H9 (cell line): ENCODE data around the gene SULT2B1. TPM values are rescaled to one million over a fixed set of nuclear protein-coding genes. Genes with fewer than 3 reads are reported as not detected.

Experiments used
- DNase-seq: peaks from one replicate; pipeline ENCODE4 v3.0.0-alpha.2; 2017
- H2AFZ ChIP-seq: one replicate; pipeline ENCODE4 v1.6.1; 2013; ENCODE audit warnings: mild to moderate bottlenecking, low read length, control low read depth, moderate library complexity
- H2AK5ac ChIP-seq: 2 replicates; pipeline ENCODE4 v1.6.1; 2013; ENCODE audit warnings: low read length, control low read depth, mixed read lengths; ENCODE audit not compliant: insufficient read length
- H2BK120ac ChIP-seq: one replicate; pipeline ENCODE4 v1.6.1; 2013; ENCODE audit warnings: low read depth, mild to moderate bottlenecking, low read length, control low read depth, inconsistent platforms; ENCODE audit not compliant: poor library complexity, severe bottlenecking
- H2BK12ac ChIP-seq: 2 replicates; pipeline ENCODE4 v1.6.1; 2013; ENCODE audit warnings: low read length, control low read depth, mixed read lengths, low read depth; ENCODE audit not compliant: insufficient read length
- H2BK15ac ChIP-seq: 2 replicates; pipeline ENCODE4 v1.6.1; 2013; ENCODE audit warnings: low read depth, low read length, control low read depth
- H2BK20ac ChIP-seq: one replicate; pipeline ENCODE4 v1.6.1; 2013; ENCODE audit warnings: low read depth, mild to moderate bottlenecking, low read length, control low read depth, inconsistent platforms; ENCODE audit not compliant: poor library complexity, severe bottlenecking
- H2BK5ac ChIP-seq: 2 replicates; pipeline ENCODE4 v1.6.1; 2013; ENCODE audit warnings: low read length, control low read depth, mixed read lengths; ENCODE audit not compliant: insufficient read length
- H3K14ac ChIP-seq: 2 replicates; pipeline ENCODE4 v1.6.1; 2013; ENCODE audit warnings: low read length, control low read depth; ENCODE audit not compliant: insufficient read depth
- H3K18ac ChIP-seq: 2 replicates; pipeline ENCODE4 v1.6.1; 2013; ENCODE audit warnings: low read depth, mild to moderate bottlenecking, mixed read lengths, low read length, control low read depth; ENCODE audit not compliant: insufficient read length
- H3K23ac ChIP-seq: 2 replicates; pipeline ENCODE4 v1.6.1; 2013; ENCODE audit warnings: low read length, control low read depth, mixed read lengths, low read depth; ENCODE audit not compliant: insufficient read length
- H3K23me2 ChIP-seq: 2 replicates; pipeline ENCODE4 v1.6.1; 2013; ENCODE audit warnings: low read depth, mild to moderate bottlenecking, mixed read lengths, low read length, control low read depth; ENCODE audit not compliant: insufficient read length, poor library complexity, severe bottlenecking
- H3K27ac ChIP-seq: 2 replicates; pipeline ENCODE4 v1.5.1; 2013; ENCODE audit warnings: low read length, control low read depth, mixed read lengths, low read depth; ENCODE audit not compliant: insufficient read length
- H3K27me3 ChIP-seq: 2 replicates; pipeline ENCODE4 v1.6.1; 2013; ENCODE audit warnings: low read length, control low read depth, inconsistent platforms; ENCODE audit not compliant: insufficient read depth
- H3K4ac ChIP-seq: 2 replicates; pipeline ENCODE4 v1.6.1; 2013; ENCODE audit warnings: low read depth, mild to moderate bottlenecking, control low read depth, inconsistent platforms, low read length, moderate library complexity
- H3K4me1 ChIP-seq: 2 replicates; pipeline ENCODE4 v1.6.1; 2013; ENCODE audit warnings: low read length, control low read depth, inconsistent platforms; ENCODE audit not compliant: insufficient read depth
- H3K4me2 ChIP-seq: 2 replicates; pipeline ENCODE4 v1.6.1; 2013; ENCODE audit warnings: low read length, control low read depth, mixed read lengths; ENCODE audit not compliant: insufficient read length, insufficient read depth
- H3K56ac ChIP-seq: 2 replicates; pipeline ENCODE4 v1.6.1; 2013; ENCODE audit warnings: low read depth, mild to moderate bottlenecking, mixed read lengths, low read length, control low read depth; ENCODE audit not compliant: insufficient read length
- H3K79me1 ChIP-seq: 2 replicates; pipeline ENCODE4 v1.6.1; 2013; ENCODE audit warnings: low read depth, mild to moderate bottlenecking, moderate library complexity, low read length, control low read depth, inconsistent platforms; ENCODE audit not compliant: insufficient read depth, poor library complexity, severe bottlenecking
- H3K79me2 ChIP-seq: 2 replicates; pipeline ENCODE4 v1.6.1; 2013; ENCODE audit warnings: low read length, control low read depth, inconsistent platforms; ENCODE audit not compliant: insufficient read depth
- H3K9ac ChIP-seq: 2 replicates; pipeline ENCODE4 v1.6.1; 2013; ENCODE audit warnings: low read length, control low read depth, mixed read lengths; ENCODE audit not compliant: insufficient read length; ENCODE audit errors: extremely low read depth
- H3K9me3 ChIP-seq: one replicate; pipeline ENCODE4 v1.6.1; 2013; ENCODE audit warnings: low read depth, low read length, inconsistent platforms; ENCODE audit not compliant: control insufficient read depth
- H3T11ph ChIP-seq: one replicate; pipeline ENCODE4 v1.6.1; 2013; ENCODE audit warnings: mild to moderate bottlenecking, low read length, control low read depth, inconsistent platforms
- H4K20me1 ChIP-seq: one replicate; pipeline ENCODE4 v1.6.1; 2013; ENCODE audit not compliant: control insufficient read depth, insufficient read length, insufficient read depth
- H4K5ac ChIP-seq: 2 replicates; pipeline ENCODE4 v1.6.1; 2013; ENCODE audit warnings: low read depth, mild to moderate bottlenecking, mixed read lengths, low read length, control low read depth; ENCODE audit not compliant: insufficient read length
- H4K8ac ChIP-seq: replicated peaks from 2 replicates; pipeline ENCODE4 v1.6.1; 2013; ENCODE audit warnings: low read length, control low read depth, mixed read lengths, low read depth; ENCODE audit not compliant: insufficient read length
- H4K91ac ChIP-seq: 2 replicates; pipeline ENCODE4 v1.6.1; 2013; ENCODE audit warnings: low read depth, mild to moderate bottlenecking, moderate library complexity, mixed read lengths, low read length, control low read depth; ENCODE audit not compliant: insufficient read length
- H3K27ac Mint-ChIP-seq, 3 experiments: 2 replicates in 2 of 3; 3 replicates in 1 of 3; pipeline ENCODE4 v1.8.0; 2020 to 2021; ENCODE audit warnings: mixed read lengths in 3 of 3, mild to moderate bottlenecking in 1 of 3, moderate library complexity in 1 of 3
- H3K27me3 Mint-ChIP-seq: 2 replicates; pipeline ENCODE4 v1.8.0; 2021; ENCODE audit warnings: low read depth, mild to moderate bottlenecking, moderate library complexity, mixed read lengths
- H3K36me3 Mint-ChIP-seq, 3 experiments: 2 replicates in 2 of 3; 3 replicates in 1 of 3; pipeline ENCODE4 v1.8.0; 2020 to 2021; ENCODE audit warnings: low read depth in 3 of 3, mixed read lengths in 3 of 3; ENCODE audit not compliant: insufficient read depth in 1 of 3
- H3K4me1 Mint-ChIP-seq, 2 experiments: 2 replicates each; pipeline ENCODE4 v1.8.0; 2020; ENCODE audit warnings: mixed read lengths in 2 of 2
- H3K4me3 Mint-ChIP-seq, 2 experiments: 2 replicates in 1 of 2; 3 replicates in 1 of 2; pipeline ENCODE4 v1.8.0; 2020 to 2021; ENCODE audit warnings: mild to moderate bottlenecking in 2 of 2, mixed read lengths in 2 of 2, moderate library complexity in 1 of 2
- H3K9me3 Mint-ChIP-seq, 2 experiments: 2 replicates in 1 of 2; 3 replicates in 1 of 2; pipeline ENCODE4 v1.8.0; 2020; ENCODE audit warnings: mild to moderate bottlenecking in 2 of 2, mixed read lengths in 2 of 2, moderate library complexity in 1 of 2
- WGBS: extraction: QIAGEN DNeasy Blood & Tissue Kit; methylation state at CpG from one replicate; pipeline ENCODE4 v1.1.7; 2013; ENCODE audit warnings: missing lambda C conversion rate, low lambda C conversion rate, mixed read lengths; ENCODE audit not compliant: insufficient read length; ENCODE audit errors: extremely low coverage; 5-methylcytosine and 5-hydroxymethylcytosine counted together
- total RNA-seq: library from RNA; stranded (reverse); gene quantifications from 2 replicates; pipeline ENCODE4 v1.2.1, GENCODE V29; 2021
- TF ChIP-seq, protein P1 (sequence below): fragments of 200-600 bp; sonication (generic); conservative IDR thresholded peaks from 3 replicates; pipeline ENCODE4 v1.8.0; 2021; ENCODE audit warnings: antibody characterized with exemption, mild to moderate bottlenecking

Gene SULT2B1
- total RNA-seq, 1 experiment from 2014 or later = 1.7 TPM

DNA sequence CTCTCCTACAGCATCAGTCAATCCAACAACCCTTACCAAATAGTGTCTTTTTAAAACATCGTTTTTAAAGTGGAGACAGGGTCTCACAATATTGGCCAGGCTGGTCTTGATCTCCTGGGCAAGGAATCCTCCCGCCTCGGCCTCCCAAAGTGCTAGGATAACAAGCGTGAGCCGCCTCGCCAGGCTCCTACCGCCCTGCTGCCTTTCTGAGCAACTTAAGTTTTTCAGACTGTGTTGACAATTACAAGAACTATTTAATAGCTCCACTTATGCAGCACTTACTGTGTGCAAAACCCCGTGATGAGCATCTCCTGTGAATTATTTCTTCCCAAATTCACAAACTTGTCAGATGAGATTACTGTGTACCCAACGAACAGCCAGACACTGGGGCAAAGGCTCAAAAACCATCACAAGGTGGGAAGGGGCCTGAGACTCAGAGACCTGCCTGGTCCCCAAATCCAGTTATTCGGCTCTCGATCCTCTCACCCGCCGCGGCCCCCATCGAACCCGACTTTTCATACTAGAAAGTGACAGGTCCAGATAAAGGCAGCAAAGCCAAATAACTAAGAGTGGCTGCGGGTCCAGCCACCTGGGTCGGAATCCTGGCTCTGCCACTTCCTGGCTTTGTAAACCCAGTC lies 66.4 kb downstream of the SULT2B1 start:
- H3K4me1 ChIP-seq = peaks cover 6% of the 10 kb centered on the region; the same call in 1 of the 2 replicates
- H2BK5ac ChIP-seq = peak overlapping the region; percentile 94
- no peaks in the 10 kb centered on the region for H3K27me3 ChIP-seq
- H3T11ph ChIP-seq = no peak overlapping the region
- H2BK15ac ChIP-seq = no peak overlapping the region
- peak overlapping the region; percentile 87 for H3K4me2 ChIP-seq
- H2BK120ac ChIP-seq = peak overlapping the region; percentile 74
- peaks cover 18% of the 10 kb centered on the region for H3K79me2 ChIP-seq
- H2AK5ac ChIP-seq = no peak overlapping the region
- no peak overlapping the region for H2BK20ac ChIP-seq
- peak overlapping the region; percentile 25 for H3K27ac ChIP-seq
- H4K20me1 ChIP-seq = no peaks in the 10 kb centered on the region
- H2AFZ ChIP-seq = no peak overlapping the region
- Mint-ChIP-seq H3K4me3 (peak overlapping the region; percentile 97 to 99), H3K27ac (peak overlapping the region; percentile 96 to 100 (median 99)), H3K27me3 (no peaks in the 10 kb centered on the region; the same call in 1 of the 2 replicates), H3K36me3 (peaks cover 40 to 61% (median 55%) of the 10 kb centered on the region in 3 experiments), H3K4me1 (peaks cover 42 to 56% of the 10 kb centered on the region in 2 experiments), H3K9me3 (no peaks in the 10 kb centered on the region; a peak in 1 of 5 replicates)
- no peaks in the 10 kb centered on the region for H3K9me3 ChIP-seq
- no CpG with 5 or more reads among the region's 18 CpGs for WGBS
- peak overlapping the region; percentile 85 for H4K91ac ChIP-seq
- peak overlapping the region; percentile 91 for H4K5ac ChIP-seq
- TF ChIP-seq, protein P1, sequence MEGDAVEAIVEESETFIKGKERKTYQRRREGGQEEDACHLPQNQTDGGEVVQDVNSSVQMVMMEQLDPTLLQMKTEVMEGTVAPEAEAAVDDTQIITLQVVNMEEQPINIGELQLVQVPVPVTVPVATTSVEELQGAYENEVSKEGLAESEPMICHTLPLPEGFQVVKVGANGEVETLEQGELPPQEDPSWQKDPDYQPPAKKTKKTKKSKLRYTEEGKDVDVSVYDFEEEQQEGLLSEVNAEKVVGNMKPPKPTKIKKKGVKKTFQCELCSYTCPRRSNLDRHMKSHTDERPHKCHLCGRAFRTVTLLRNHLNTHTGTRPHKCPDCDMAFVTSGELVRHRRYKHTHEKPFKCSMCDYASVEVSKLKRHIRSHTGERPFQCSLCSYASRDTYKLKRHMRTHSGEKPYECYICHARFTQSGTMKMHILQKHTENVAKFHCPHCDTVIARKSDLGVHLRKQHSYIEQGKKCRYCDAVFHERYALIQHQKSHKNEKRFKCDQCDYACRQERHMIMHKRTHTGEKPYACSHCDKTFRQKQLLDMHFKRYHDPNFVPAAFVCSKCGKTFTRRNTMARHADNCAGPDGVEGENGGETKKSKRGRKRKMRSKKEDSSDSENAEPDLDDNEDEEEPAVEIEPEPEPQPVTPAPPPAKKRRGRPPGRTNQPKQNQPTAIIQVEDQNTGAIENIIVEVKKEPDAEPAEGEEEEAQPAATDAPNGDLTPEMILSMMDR = no peak
- H3K56ac ChIP-seq = peak overlapping the region; percentile 10
- peaks cover 11% of the 10 kb centered on the region for H3K23me2 ChIP-seq
- H3K9ac ChIP-seq = peak overlapping the region; percentile 99
- no peak overlapping the region for H3K23ac ChIP-seq
- no peak for DNase-seq
- H2BK12ac ChIP-seq = no peak overlapping the region
- H3K18ac ChIP-seq = peak overlapping the region; percentile 91
- peak overlapping the region; percentile 54; the same call in 1 of the 2 replicates for H3K4ac ChIP-seq
- H3K79me1 ChIP-seq = peaks cover 4% of the 10 kb centered on the region
- H4K8ac ChIP-seq = no peak overlapping the region
- peak overlapping the region; percentile 92; the same call in 1 of the 2 replicates for H3K14ac ChIP-seq
